ENCODE data around the gene CFDP1. TPM values are rescaled to one million over a fixed set of nuclear protein-coding genes. Genes with fewer than 3 reads are reported as not detected.

The CFDP1 gene
- total RNA-seq, 1 donor: 41.3 TPM

GRCh38 chr16:75251280-75252048 is 181.8 kb downstream of the CFDP1 start, which contains the start of gene BCAR1:
BCAR1 (minus strand) TSS chr16:75251624; CDS start chr16:75251482, 142 bp downstream.
- peak within 1 kb of the TSS; percentile 99 for H3K27ac ChIP-seq (ENCODE audit: low read depth, low read length)
- H3K9me3 ChIP-seq (ENCODE audit: low read depth, low read length): no peaks in the 10 kb centered on the region
- TF ChIP-seq CTCF (IDR thresholded peaks at IDR 0.05; ENCODE audit: extremely low read depth, low read depth, low read length): no peak
- peaks cover 85% of the 10 kb centered on the region for H3K4me1 ChIP-seq (ENCODE audit: insufficient read depth, low read length)
- peaks cover 7% of the 10 kb centered on the region for H3K36me3 ChIP-seq (ENCODE audit: insufficient read depth, low read length)
- DNase-seq (ENCODE audit: insufficient read length, low spot score, missing footprints): peak; percentile 99
- H4K20me1 ChIP-seq (ENCODE audit: insufficient read depth, low read length): peaks cover 83% of the 10 kb centered on the region
- H2AFZ ChIP-seq (ENCODE audit: low read length): no peak within 1 kb of the TSS
- H3K4me3 ChIP-seq (ENCODE audit: insufficient read depth, low read length): peak within 1 kb of the TSS; percentile 92
- peaks cover 95% of the 10 kb centered on the region for H3K79me2 ChIP-seq (ENCODE audit: insufficient read depth, low read length)
- no peaks in the 10 kb centered on the region for H3K27me3 ChIP-seq (ENCODE audit: insufficient read depth, low read length)
- H3K4me2 ChIP-seq (ENCODE audit: insufficient read depth, low read length): peak within 1 kb of the TSS; percentile 97

GRCh38 chr16:75250809-75251279 is 182.5 kb downstream of the CFDP1 start:
- H3K4me3 ChIP-seq (ENCODE audit: insufficient read depth, low read length): peak overlapping the region; percentile 92
- peaks cover 85% of the 10 kb centered on the region for H3K4me1 ChIP-seq (ENCODE audit: insufficient read depth, low read length)
- H3K27me3 ChIP-seq (ENCODE audit: insufficient read depth, low read length): no peaks in the 10 kb centered on the region
- H3K9me3 ChIP-seq (ENCODE audit: low read depth, low read length): no peaks in the 10 kb centered on the region
- peaks cover 7% of the 10 kb centered on the region for H3K36me3 ChIP-seq (ENCODE audit: insufficient read depth, low read length)
- H3K79me2 ChIP-seq (ENCODE audit: insufficient read depth, low read length): peaks cover 95% of the 10 kb centered on the region
- TF ChIP-seq CTCF (IDR thresholded peaks at IDR 0.05; ENCODE audit: extremely low read depth, low read depth, low read length): no peak
- H3K27ac ChIP-seq (ENCODE audit: low read depth, low read length): peak overlapping the region; percentile 99
- DNase-seq (ENCODE audit: insufficient read length, low spot score, missing footprints): peak; percentile 99
- peaks cover 81% of the 10 kb centered on the region for H4K20me1 ChIP-seq (ENCODE audit: insufficient read depth, low read length)
- H3K4me2 ChIP-seq (ENCODE audit: insufficient read depth, low read length): peak overlapping the region; percentile 97
- H2AFZ ChIP-seq (ENCODE audit: low read length): no peak overlapping the region

- H3K4me1 ChIP-seq (ENCODE audit: insufficient read depth, low read length): peaks cover 85% of the 10 kb centered on the region
- peak overlapping the region; percentile 92 for H3K4me3 ChIP-seq (ENCODE audit: insufficient read depth, low read length)
- peak overlapping the region; percentile 99 for H3K27ac ChIP-seq (ENCODE audit: low read depth, low read length)
- H2AFZ ChIP-seq (ENCODE audit: low read length): no peak overlapping the region
- H3K9me3 ChIP-seq (ENCODE audit: low read depth, low read length): no peaks in the 10 kb centered on the region
- peaks cover 81% of the 10 kb centered on the region for H4K20me1 ChIP-seq (ENCODE audit: insufficient read depth, low read length)
- H3K36me3 ChIP-seq (ENCODE audit: insufficient read depth, low read length): peaks cover 7% of the 10 kb centered on the region
- peaks cover 93% of the 10 kb centered on the region for H3K79me2 ChIP-seq (ENCODE audit: insufficient read depth, low read length)
- TF ChIP-seq CTCF (IDR thresholded peaks at IDR 0.05; ENCODE audit: extremely low read depth, low read depth, low read length): no peak
- peak; percentile 97 for DNase-seq (ENCODE audit: insufficient read length, low spot score, missing footprints)
- peak overlapping the region; percentile 97 for H3K4me2 ChIP-seq (ENCODE audit: insufficient read depth, low read length)
- H3K27me3 ChIP-seq (ENCODE audit: insufficient read depth, low read length): no peaks in the 10 kb centered on the region
These were observed 183.1 kb downstream of the CFDP1 start for GRCh38 chr16:75250089-75250808.

GRCh38 chr16:75249441-75249840 is 183.9 kb downstream of the CFDP1 start:
- H2AFZ ChIP-seq (ENCODE audit: low read length): no peak overlapping the region
- peaks cover 76% of the 10 kb centered on the region for H4K20me1 ChIP-seq (ENCODE audit: insufficient read depth, low read length)
- no peaks in the 10 kb centered on the region for H3K27me3 ChIP-seq (ENCODE audit: insufficient read depth, low read length)
- H3K79me2 ChIP-seq (ENCODE audit: insufficient read depth, low read length): peaks cover 93% of the 10 kb centered on the region
- peak overlapping the region; percentile 97 for H3K4me2 ChIP-seq (ENCODE audit: insufficient read depth, low read length)
- peak; percentile 86 for DNase-seq (ENCODE audit: insufficient read length, low spot score, missing footprints)
- peaks cover 7% of the 10 kb centered on the region for H3K36me3 ChIP-seq (ENCODE audit: insufficient read depth, low read length)
- H3K27ac ChIP-seq (ENCODE audit: low read depth, low read length): peak overlapping the region; percentile 99
- TF ChIP-seq CTCF (IDR thresholded peaks at IDR 0.05; ENCODE audit: extremely low read depth, low read depth, low read length): no peak
- H3K9me3 ChIP-seq (ENCODE audit: low read depth, low read length): no peaks in the 10 kb centered on the region
- peak overlapping the region; percentile 92 for H3K4me3 ChIP-seq (ENCODE audit: insufficient read depth, low read length)
- H3K4me1 ChIP-seq (ENCODE audit: insufficient read depth, low read length): peaks cover 85% of the 10 kb centered on the region

Data from osteoblast (primary cell).